Measurements from ENCODE around the gene AK3.

AK3 gene

GRCh38 chr9:4746278-4747030 lies 5.5 kb upstream of the AK3 start:
- no peak for DNase-seq

GRCh38 chr9:4743131-4743875 lies 2.3 kb upstream of the AK3 start:
- DNase-seq, result no peak

GRCh38 chr9:4742246-4742645 lies 1.2 kb upstream of the AK3 start:
- no peak for DNase-seq

- DNase-seq, result no peak
These were observed 525 bp upstream of the AK3 start for GRCh38 chr9:4741365-4742089.

GRCh38 chr9:4740388-4740637 lies 689 bp downstream of the AK3 start:
- no peak for DNase-seq

- no peak for DNase-seq
These were observed 1.2 kb downstream of the AK3 start for GRCh38 chr9:4739587-4740387.

- DNase-seq, result no peak
These were observed 2.0 kb downstream of the AK3 start for GRCh38 chr9:4738866-4739586.

GRCh38 chr9:4734150-4734549 lies 6.9 kb downstream of the AK3 start:
- DNase-seq, result no peak

- no peak for DNase-seq
These were observed 8.1 kb downstream of the AK3 start for GRCh38 chr9:4732890-4733289.

GRCh38 chr9:4727593-4727992 lies 13.4 kb downstream of the AK3 start:
- DNase-seq, result no peak

- no peak for DNase-seq
These were observed 15.1 kb downstream of the AK3 start for GRCh38 chr9:4725706-4726442.

- no peak for DNase-seq
These were observed 19.3 kb downstream of the AK3 start for GRCh38 chr9:4721736-4722135.

- no peak for DNase-seq
These were observed 22.1 kb downstream of the AK3 start for GRCh38 chr9:4718911-4719310.

- no peak for DNase-seq
These were observed 23.2 kb downstream of the AK3 start for GRCh38 chr9:4717815-4718214.

- DNase-seq, result no peak
These were observed 24.8 kb downstream of the AK3 start for GRCh38 chr9:4716163-4716562.

- DNase-seq, result no peak
These were observed 26.6 kb downstream of the AK3 start for GRCh38 chr9:4714266-4715016.

- DNase-seq, result no peak
These were observed 27.2 kb downstream of the AK3 start for GRCh38 chr9:4713849-4714248.

- no peak for DNase-seq
These were observed 31.6 kb downstream of the AK3 start for GRCh38 chr9:4709380-4709779.

GRCh38 chr9:4706971-4707622 lies 33.9 kb downstream of the AK3 start:
- no peak for DNase-seq

- DNase-seq, result no peak
These were observed 35.0 kb downstream of the AK3 start for GRCh38 chr9:4706021-4706420.

GRCh38 chr9:4704129-4704528 lies 36.9 kb downstream of the AK3 start:
- DNase-seq, result no peak

All from CD4-positive, alpha-beta T cell treated with Interferon gamma for 1 hour (primary cell).